NCI-H526 treated with DMSO at 0.1 percent for 48 hours (cell line): Measurements from ENCODE around the gene COL23A1.
"Not testable (repeated sequence)": the region's sequence is repeated elsewhere in the genome, so short reads cannot be mapped to it uniquely, and the experiment has no call there.

Experiments
- DNase-seq: peaks from one replicate; lab custom pipeline; 2025; lab: John Stamatoyannopoulos, UW

Gene COL23A1

GRCh38 chr5:178322736-178323540 lies 267.3 kb downstream of the COL23A1 start:
- DNase-seq = no peak

GRCh38 chr5:178320281-178320855 lies 269.8 kb downstream of the COL23A1 start:
- no peak for DNase-seq

GRCh38 chr5:178319541-178320041 lies 270.6 kb downstream of the COL23A1 start:
- no peak for DNase-seq

- DNase-seq = no peak
Measured at GRCh38 chr5:178318893-178319292, 271.3 kb downstream of the COL23A1 start.

GRCh38 chr5:178318382-178318781 lies 271.8 kb downstream of the COL23A1 start:
- DNase-seq = no peak

GRCh38 chr5:178317727-178318126 lies 272.5 kb downstream of the COL23A1 start:
- not testable (repeated sequence) for DNase-seq

GRCh38 chr5:178314961-178315820 lies 275.0 kb downstream of the COL23A1 start:
- DNase-seq = no peak

- DNase-seq = no peak
Measured at GRCh38 chr5:178314061-178314660, 276.0 kb downstream of the COL23A1 start.

- no peak for DNase-seq
Measured at GRCh38 chr5:178313316-178313715, 276.9 kb downstream of the COL23A1 start.

- no peak for DNase-seq
Measured at GRCh38 chr5:178312880-178313282, 277.3 kb downstream of the COL23A1 start.

GRCh38 chr5:178310130-178310865 lies 279.9 kb downstream of the COL23A1 start:
- DNase-seq = no peak

- no peak for DNase-seq
Measured at GRCh38 chr5:178309271-178310013, 280.8 kb downstream of the COL23A1 start.

- no peak for DNase-seq
Measured at GRCh38 chr5:178308541-178309092, 281.6 kb downstream of the COL23A1 start.

GRCh38 chr5:178307267-178308045 lies 282.7 kb downstream of the COL23A1 start:
- no peak for DNase-seq

GRCh38 chr5:178306430-178307225 lies 283.6 kb downstream of the COL23A1 start:
- no peak for DNase-seq

- no peak for DNase-seq
Measured at GRCh38 chr5:178305801-178306200, 284.4 kb downstream of the COL23A1 start.

- DNase-seq = no peak
Measured at GRCh38 chr5:178304761-178305645, 285.2 kb downstream of the COL23A1 start.

GRCh38 chr5:178304016-178304415 lies 286.2 kb downstream of the COL23A1 start:
- no peak for DNase-seq
